ENCODE measurements around the gene COL26A1. TPM values are rescaled to one million over a fixed set of nuclear protein-coding genes. Genes with fewer than 3 reads are reported as not detected.

The COL26A1 gene
- total RNA-seq, 1 experiment from 2014 or later: 42.6 TPM

- WGBS (ENCODE audit: extremely low coverage, insufficient read length, low lambda C conversion rate): no CpG with 5 or more reads among the region's 6 CpGs
- Histone ChIP-seq H3K27me3 (ENCODE audit: insufficient read depth, low read length) (no peaks in the 10 kb centered on the region), H3K27ac (ENCODE audit: insufficient read length, low read depth, low read length) (no peak overlapping the region), H3K23me2 (ENCODE audit: insufficient read length, low read depth, low read length, poor library complexity, severe bottlenecking) (no peaks in the 10 kb centered on the region), H3K4ac (ENCODE audit: low read depth, low read length) (no peak overlapping the region), H3K79me2 (ENCODE audit: insufficient read depth, low read length) (no peaks in the 10 kb centered on the region; the same call in 1 of the 2 replicates), H3K9ac (ENCODE audit: extremely low read depth, insufficient read length, low read length) (no peak overlapping the region), H3K14ac (ENCODE audit: insufficient read depth, low read length) (no peak overlapping the region; the same call in 1 of the 2 replicates), H4K20me1 (ENCODE audit: control insufficient read depth, insufficient read depth, insufficient read length) (peaks cover 2% of the 10 kb centered on the region), H2AK5ac (ENCODE audit: insufficient read length, low read length) (no peak overlapping the region), H4K8ac (replicated peaks; ENCODE audit: insufficient read length, low read depth, low read length) (no peak overlapping the region), H4K5ac (ENCODE audit: insufficient read length, low read depth, low read length) (no peak overlapping the region), H2BK20ac (ENCODE audit: low read depth, low read length, poor library complexity, severe bottlenecking) (no peak overlapping the region), H3K79me1 (ENCODE audit: insufficient read depth, low read depth, low read length, poor library complexity, severe bottlenecking) (no peaks in the 10 kb centered on the region), H3K4me1 (ENCODE audit: insufficient read depth, low read length) (peaks cover 3% of the 10 kb centered on the region; the same call in 1 of the 2 replicates), H4K91ac (ENCODE audit: insufficient read length, low read depth, low read length) (no peak overlapping the region), H3K56ac (ENCODE audit: insufficient read length, low read depth, low read length) (no peak overlapping the region), H3K9me3 (ENCODE audit: control insufficient read depth, low read depth, low read length) (no peaks in the 10 kb centered on the region), H2BK12ac (ENCODE audit: insufficient read length, low read depth, low read length) (no peak overlapping the region), H2AFZ (ENCODE audit: low read length) (no peak overlapping the region), H2BK120ac (ENCODE audit: low read depth, low read length, poor library complexity, severe bottlenecking) (no peak overlapping the region), H3K4me2 (ENCODE audit: insufficient read depth, insufficient read length, low read length) (peak overlapping the region; percentile 23), H3K18ac (ENCODE audit: insufficient read length, low read depth, low read length) (peak overlapping the region; percentile 7), H3T11ph (ENCODE audit: low read length) (no peak overlapping the region), H2BK5ac (ENCODE audit: insufficient read length, low read length) (no peak overlapping the region), H2BK15ac (ENCODE audit: low read depth, low read length) (no peak overlapping the region), H3K23ac (ENCODE audit: insufficient read length, low read depth, low read length) (no peak overlapping the region)
- Mint-ChIP-seq H3K27ac (peak overlapping the region in 2 of 3 experiments; percentile 29 to 59; a peak in 4 of 7 replicates), H3K36me3 (ENCODE audit: insufficient read depth in 1 of 3, low read depth in 3 of 3) (peaks cover 0 to 3% (median 2%) of the 10 kb centered on the region in 3 experiments; a peak in 3 of 7 replicates), H3K27me3 (ENCODE audit: low read depth) (no peaks in the 10 kb centered on the region), H3K4me3 (peak overlapping the region in 1 of 2 experiments; percentile 9; a peak in 2 of 5 replicates), H3K9me3 (no peaks in the 10 kb centered on the region; a peak in 1 of 5 replicates), H3K4me1 (peaks cover 32 to 39% of the 10 kb centered on the region in 2 experiments)
- TF ChIP-seq, protein P1, sequence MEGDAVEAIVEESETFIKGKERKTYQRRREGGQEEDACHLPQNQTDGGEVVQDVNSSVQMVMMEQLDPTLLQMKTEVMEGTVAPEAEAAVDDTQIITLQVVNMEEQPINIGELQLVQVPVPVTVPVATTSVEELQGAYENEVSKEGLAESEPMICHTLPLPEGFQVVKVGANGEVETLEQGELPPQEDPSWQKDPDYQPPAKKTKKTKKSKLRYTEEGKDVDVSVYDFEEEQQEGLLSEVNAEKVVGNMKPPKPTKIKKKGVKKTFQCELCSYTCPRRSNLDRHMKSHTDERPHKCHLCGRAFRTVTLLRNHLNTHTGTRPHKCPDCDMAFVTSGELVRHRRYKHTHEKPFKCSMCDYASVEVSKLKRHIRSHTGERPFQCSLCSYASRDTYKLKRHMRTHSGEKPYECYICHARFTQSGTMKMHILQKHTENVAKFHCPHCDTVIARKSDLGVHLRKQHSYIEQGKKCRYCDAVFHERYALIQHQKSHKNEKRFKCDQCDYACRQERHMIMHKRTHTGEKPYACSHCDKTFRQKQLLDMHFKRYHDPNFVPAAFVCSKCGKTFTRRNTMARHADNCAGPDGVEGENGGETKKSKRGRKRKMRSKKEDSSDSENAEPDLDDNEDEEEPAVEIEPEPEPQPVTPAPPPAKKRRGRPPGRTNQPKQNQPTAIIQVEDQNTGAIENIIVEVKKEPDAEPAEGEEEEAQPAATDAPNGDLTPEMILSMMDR (conservative IDR thresholded peaks at IDR 0.05): no peak
- DNase-seq: no peak
Measured at GRCh38 chr7:101507327-101507726, 144.7 kb downstream of the COL26A1 start.
